K562 (cell line): Measurements from ENCODE around the gene BEST4. TPM values are rescaled to one million over a fixed set of nuclear protein-coding genes. Genes with fewer than 3 reads are reported as not detected.

Experiments used
- ATAC-seq: fragments of 200-7000 bp; cut with Tn5 transposase; 3 replicates; pipeline ENCODE4 v1.9.1; 2020; ENCODE audit warnings: moderate library complexity
- BruUV-seq: library from RNA; stranded (reverse); fragments of 400-500 nt; replicated peaks from 2 replicates; lab custom pipeline; 2021; lab: Mats Ljungman, UMichigan
- CTCF ChIA-PET: fragments of 300-600 bp; formaldehyde crosslinking; extraction: SDS; loops from one replicate; lab custom pipeline; 2021; ENCODE audit warnings: low intra/inter-chr PET ratio; lab: Yijun Ruan, JAX
- POLR2A ChIA-PET: fragments of 300-600, 350-650 bp; sonication (Branson Sonifier 250); formaldehyde crosslinking; extraction: SDS; loops from one replicate; lab custom pipeline; 2021; ENCODE audit warnings: antibody characterized with exemption, inconsistent platforms; lab: Yijun Ruan, JAX
- DNase-seq, 4 experiments: peaks; one replicate each; pipeline versions ENCODE4 v3.0.0 to v3.0.0-alpha.2; 2011 to 2018; ENCODE audit warnings: low spot score in 3 of 4, mixed read lengths in 3 of 4; ENCODE audit errors: extremely low read depth in 1 of 4
- FAIRE-seq: peaks from 2 replicates; lab custom pipeline; 2011; peaks lifted over from hg19 to GRCh38; lab: Jason Lieb, UNC
- H2AFZ ChIP-seq: 2 replicates; pipeline ENCODE4 v1.6.0; 2011; ENCODE audit warnings: low read depth, low read length, control low read depth, inconsistent platforms
- H3K27ac ChIP-seq: fragments of 200-600 bp; 3 replicates; pipeline ENCODE4 v1.8.0; 2011; ENCODE audit warnings: low read depth, mild to moderate bottlenecking, control low read depth, inconsistent platforms, low read length, moderate library complexity, mixed read lengths; ENCODE audit errors: extremely low read depth
- H3K27me3 ChIP-seq, 2 experiments: fragments of 300-600 bp in 1 of 2; 2 replicates in 1 of 2; 3 replicates in 1 of 2; pipeline versions ENCODE4 v1.6.0 to v1.8.0; 2011; ENCODE audit warnings: inconsistent platforms in 2 of 2, low read length in 2 of 2, mild to moderate bottlenecking in 1 of 2, mixed read lengths in 1 of 2, moderate library complexity in 1 of 2; ENCODE audit not compliant: control insufficient read depth in 2 of 2, insufficient read depth in 2 of 2
- H3K36me3 ChIP-seq: fragments of 300-600 bp; 3 replicates; pipeline ENCODE4 v1.8.0; 2011; ENCODE audit warnings: mild to moderate bottlenecking, low read length, inconsistent platforms; ENCODE audit not compliant: control insufficient read depth, insufficient read depth
- H3K4me1 ChIP-seq, 2 experiments: fragments of 200-600 bp in 1 of 2; replicated peaks in 1 of 2; 2 replicates in 1 of 2; 3 replicates in 1 of 2; pipeline versions ENCODE4 v1.5.1 to v1.8.0; 2011; ENCODE audit warnings: inconsistent platforms in 2 of 2, low read length in 2 of 2, mild to moderate bottlenecking in 1 of 2, mixed read lengths in 1 of 2, moderate library complexity in 1 of 2; ENCODE audit not compliant: control insufficient read depth in 2 of 2, insufficient read depth in 2 of 2
- H3K4me2 ChIP-seq: 2 replicates; pipeline ENCODE4 v1.6.1; 2011; ENCODE audit warnings: low read length, control low read depth, inconsistent platforms, mixed read lengths; ENCODE audit not compliant: insufficient read depth
- H3K4me3 ChIP-seq: fragments of 200-600 bp; sonication (generic), shearing (Covaris generic); 2 replicates; pipeline ENCODE4 v1.5.1; 2016; ENCODE audit warnings: control low read depth, inconsistent platforms
- H3K79me2 ChIP-seq: fragments of 200-600 bp; 3 replicates; pipeline ENCODE4 v1.8.0; 2011; ENCODE audit warnings: low read length, inconsistent platforms; ENCODE audit not compliant: control insufficient read depth, insufficient read depth
- H3K9ac ChIP-seq, 2 experiments: 2 replicates each; pipeline versions ENCODE4 v1.6.0 to v1.6.1; 2011; ENCODE audit warnings: low read depth in 2 of 2, low read length in 2 of 2, control low read depth in 1 of 2, inconsistent platforms in 1 of 2, mild to moderate bottlenecking in 1 of 2, mixed read lengths in 1 of 2; ENCODE audit not compliant: insufficient read depth in 1 of 2
- H3K9me1 ChIP-seq: one replicate; pipeline ENCODE4 v1.6.0; 2011; ENCODE audit warnings: inconsistent platforms, mild to moderate bottlenecking, low read length, moderate library complexity; ENCODE audit not compliant: control insufficient read depth, insufficient read depth
- H3K9me3 ChIP-seq: replicated peaks from 2 replicates; pipeline ENCODE4 v1.5.1; 2011; ENCODE audit warnings: low read depth, low read length, inconsistent platforms; ENCODE audit not compliant: control insufficient read depth, insufficient read depth
- H4K20me1 ChIP-seq: replicated peaks from 2 replicates; pipeline ENCODE4 v1.6.1; 2011; ENCODE audit warnings: low read length, inconsistent platforms, mixed read lengths; ENCODE audit not compliant: control insufficient read depth, insufficient read depth
- ARHGAP35 ChIP-seq: fragments of 450-650 bp; IDR thresholded peaks from 2 replicates; pipeline ENCODE4 v1.6.1; 2018; ENCODE audit not compliant: partially characterized antibody
- BCOR ChIP-seq: fragments of 450-650 bp; IDR thresholded peaks from 2 replicates; pipeline ENCODE4 v1.6.1; 2016
- ERF ChIP-seq: fragments of 450-650 bp; formaldehyde crosslinking; IDR thresholded peaks from 2 replicates; pipeline ENCODE4 v1.4.0; 2020; ENCODE audit warnings: mild to moderate bottlenecking, mixed read lengths
- KDM5B ChIP-seq: fragments of 200-600 bp; sonication (generic); IDR thresholded peaks from 2 replicates; pipeline ENCODE4 v1.6.1; 2012; ENCODE audit warnings: low read depth, mild to moderate bottlenecking, moderate library complexity, low read length, control low read depth, inconsistent platforms; ENCODE audit not compliant: insufficient replicate concordance
- OTX1 ChIP-seq: fragments of 450-650 bp; formaldehyde crosslinking; IDR thresholded peaks from 2 replicates; pipeline ENCODE4 v1.4.0; 2022; ENCODE audit warnings: mild to moderate bottlenecking
- POU5F1 ChIP-seq: fragments of 150-350 bp; IDR thresholded peaks from 2 replicates; pipeline ENCODE4 v1.6.1; 2014; ENCODE audit warnings: borderline replicate concordance, low read length, low read depth, mild to moderate bottlenecking; ENCODE audit not compliant: partially characterized antibody
- ZNF316 ChIP-seq: fragments of 450-650 bp; IDR thresholded peaks from 2 replicates; pipeline ENCODE4 v1.6.1; 2016
- ZNF57 ChIP-seq: fragments of 450-650 bp; formaldehyde crosslinking; IDR thresholded peaks from 2 replicates; pipeline ENCODE4 v1.4.0; 2020; ENCODE audit warnings: mild to moderate bottlenecking, moderate library complexity
- WGBS: fragments of 100-300 bp; shearing (Covaris generic); methylation state at CpG from one replicate; pipeline ENCODE4 v1.1.6; 2016; ENCODE audit warnings: low coverage, mixed read lengths; ENCODE audit not compliant: insufficient coverage; ENCODE audit errors: missing lambda C conversion rate; 5-methylcytosine and 5-hydroxymethylcytosine counted together
- in situ Hi-C: fragments of 300-500 bp; cut with MboI; formaldehyde crosslinking; loops from 4 replicates; pipeline ENCODE4 v1.15.0; 2018; ENCODE audit warnings: inconsistent platforms, mixed read lengths
- intact Hi-C: fragments of 100-400 bp; cut with micrococcal nuclease; formaldehyde crosslinking; loops from 2 replicates; pipeline ENCODE4 v1.14.2; 2022
- polyA plus RNA-seq, 8 experiments: library from polyadenylated mRNA; depleted of rRNA in 4 of 8; stranded (reverse) in 5 of 8; unstranded in 3 of 8; fragments of >200 nt; fragmentation: Nextera tagmentation in 2 of 8; fragmentation: Illumina TruSeq in 1 of 8; extraction: Ambion mirVana in 2 of 8; extraction: Trizol in 1 of 8; gene quantifications; 2 replicates each; pipeline versions ENCODE4 v1.2.1 to v1.2.3, GENCODE V29; 2011 to 2014; ENCODE audit warnings: inconsistent platforms in 1 of 8, missing spikeins in 1 of 8
- total RNA-seq, 7 experiments: library from RNA; depleted of rRNA in 6 of 7; stranded (reverse); fragments of >200 nt in 6 of 7; fragmentation: Illumina TruSeq in 2 of 7; extraction: Trizol in 2 of 7; gene quantifications; 2 replicates each; pipeline versions ENCODE4 v1.2.1 to v1.2.3, GENCODE V29; 2011 to 2021; ENCODE audit warnings: low replicate concordance in 1 of 7
- TF ChIP-seq, protein P1 (sequence below): fragments of 150-350 bp; conservative IDR thresholded peaks from 2 replicates; pipeline ENCODE4 v1.6.1; 2014; ENCODE audit warnings: low read length
- TF ChIP-seq, protein P2 (sequence below): IDR thresholded peaks from 2 replicates; pipeline ENCODE4 v1.6.1; 2011; ENCODE audit warnings: borderline replicate concordance, low read depth, mild to moderate bottlenecking, moderate library complexity, low read length; ENCODE audit not compliant: insufficient read depth, poor library complexity, severe bottlenecking

Gene BEST4
- total and polyA plus RNA-seq, 9 of the 15 experiments (the other 6 are each of a cell fraction or from before 2014, with no cell fraction given) = 0.07 to 0.11 TPM; not detected in 7

DNA sequence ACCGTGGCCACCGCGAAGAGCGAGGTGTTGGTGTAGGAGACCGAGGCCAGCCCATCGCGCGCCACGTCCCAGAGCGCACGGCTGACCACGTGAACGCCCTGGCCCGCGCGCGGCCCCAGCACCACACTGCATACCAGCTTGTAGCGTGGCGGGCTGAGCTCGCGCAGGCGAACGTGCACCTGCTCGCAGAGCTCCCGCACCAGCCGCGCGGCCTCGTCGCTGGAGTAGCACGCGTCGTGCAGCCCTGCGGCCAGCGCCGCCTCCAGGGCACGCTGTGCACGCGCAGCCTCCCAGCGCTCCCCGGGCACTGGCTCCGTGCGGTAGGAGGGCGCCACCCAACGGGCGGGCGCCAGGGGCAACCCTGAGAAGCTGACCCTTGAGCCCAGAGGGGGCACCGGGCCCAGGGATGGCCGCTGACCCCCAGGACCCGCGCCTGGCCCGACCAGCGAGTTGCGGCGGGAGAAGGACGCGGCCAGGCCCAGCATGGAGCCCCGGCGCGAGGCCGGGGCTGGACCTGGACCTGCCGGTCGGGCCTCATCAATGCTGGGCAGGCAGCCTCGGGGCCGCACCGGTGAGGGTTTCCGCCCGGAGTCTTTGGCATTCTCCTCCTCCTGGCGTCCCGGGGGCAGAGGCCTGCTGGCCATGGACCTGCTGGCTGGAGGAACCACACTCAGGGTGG is 18.2 kb upstream of the BEST4 start (continued):
- TF ChIP-seq, protein P1, sequence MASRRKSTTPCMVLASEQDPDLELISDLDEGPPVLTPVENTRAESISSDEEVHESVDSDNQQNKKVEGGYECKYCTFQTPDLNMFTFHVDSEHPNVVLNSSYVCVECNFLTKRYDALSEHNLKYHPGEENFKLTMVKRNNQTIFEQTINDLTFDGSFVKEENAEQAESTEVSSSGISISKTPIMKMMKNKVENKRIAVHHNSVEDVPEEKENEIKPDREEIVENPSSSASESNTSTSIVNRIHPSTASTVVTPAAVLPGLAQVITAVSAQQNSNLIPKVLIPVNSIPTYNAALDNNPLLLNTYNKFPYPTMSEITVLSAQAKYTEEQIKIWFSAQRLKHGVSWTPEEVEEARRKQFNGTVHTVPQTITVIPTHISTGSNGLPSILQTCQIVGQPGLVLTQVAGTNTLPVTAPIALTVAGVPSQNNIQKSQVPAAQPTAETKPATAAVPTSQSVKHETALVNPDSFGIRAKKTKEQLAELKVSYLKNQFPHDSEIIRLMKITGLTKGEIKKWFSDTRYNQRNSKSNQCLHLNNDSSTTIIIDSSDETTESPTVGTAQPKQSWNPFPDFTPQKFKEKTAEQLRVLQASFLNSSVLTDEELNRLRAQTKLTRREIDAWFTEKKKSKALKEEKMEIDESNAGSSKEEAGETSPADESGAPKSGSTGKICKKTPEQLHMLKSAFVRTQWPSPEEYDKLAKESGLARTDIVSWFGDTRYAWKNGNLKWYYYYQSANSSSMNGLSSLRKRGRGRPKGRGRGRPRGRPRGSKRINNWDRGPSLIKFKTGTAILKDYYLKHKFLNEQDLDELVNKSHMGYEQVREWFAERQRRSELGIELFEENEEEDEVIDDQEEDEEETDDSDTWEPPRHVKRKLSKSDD = no peak
- TF ChIP-seq KDM5B (no peak), ZNF57 (CRISPR knock-in tag) (no peak), ARHGAP35 (no peak)

DNA sequence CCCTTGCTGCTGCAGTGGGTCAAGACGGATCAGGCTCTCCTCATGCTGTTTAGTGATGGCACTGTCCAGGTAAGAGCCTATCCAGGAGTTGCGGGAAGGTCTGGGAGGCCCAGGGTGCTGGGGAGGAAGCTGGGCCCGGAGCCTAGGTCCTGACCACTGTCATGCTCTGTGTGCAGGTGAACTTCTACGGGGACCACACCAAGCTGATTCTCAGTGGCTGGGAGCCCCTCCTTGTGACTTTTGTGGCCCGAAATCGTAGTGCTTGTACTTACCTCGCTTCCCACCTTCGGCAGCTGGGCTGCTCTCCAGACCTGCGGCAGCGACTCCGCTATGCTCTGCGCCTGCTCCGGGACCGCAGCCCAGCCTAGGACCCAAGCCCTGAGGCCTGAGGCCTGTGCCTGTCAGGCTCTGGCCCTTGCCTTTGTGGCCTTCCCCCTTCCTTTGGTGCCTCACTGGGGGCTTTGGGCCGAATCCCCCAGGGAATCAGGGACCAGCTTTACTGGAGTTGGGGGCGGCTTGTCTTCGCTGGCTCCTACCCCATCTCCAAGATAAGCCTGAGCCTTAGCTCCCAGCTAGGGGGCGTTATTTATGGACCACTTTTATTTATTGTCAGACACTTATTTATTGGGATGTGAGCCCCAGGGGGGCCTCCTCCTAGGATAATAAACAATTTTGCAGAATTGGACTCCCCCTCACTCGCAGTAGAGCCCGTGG is 17.5 kb upstream of the BEST4 start:
- Histone ChIP-seq H3K9me3 (no peaks in the 10 kb centered on the region), H2AFZ (no peak overlapping the region), H3K4me1 (peaks cover 57 to 84% of the 10 kb centered on the region in 2 experiments), H3K9ac (peak overlapping the region in 1 of 2 experiments; percentile 23; a peak in 2 of 4 replicates), H3K27ac (no peak overlapping the region), H3K4me2 (no peak overlapping the region), H3K27me3 (no peaks in the 10 kb centered on the region; a peak in 1 of 5 replicates), H3K4me3 (no peak overlapping the region), H3K79me2 (peaks cover 33% of the 10 kb centered on the region), H3K9me1 (peaks cover 5% of the 10 kb centered on the region), H3K36me3 (peaks cover 52% of the 10 kb centered on the region), H4K20me1 (no peaks in the 10 kb centered on the region)
- ATAC-seq = no peak
- in situ Hi-C loops (loop anchor here (10.0 kb wide), 1 partner anchor 689 kb away; the partner anchor contains the start of gene TESK2), intact Hi-C loops (loop anchor here (10.0 kb wide), 1 partner anchor 171 kb away; no protein-coding TSS in a partner anchor)
- 94% methylated on average over 19 of the region's 20 CpGs for WGBS
- TF ChIP-seq BCOR (no peak), ZNF316 (no peak), OTX1 (CRISPR knock-in tag) (no peak), ERF (CRISPR knock-in tag) (no peak), POU5F1 (no peak)
- TF ChIP-seq, protein P2, sequence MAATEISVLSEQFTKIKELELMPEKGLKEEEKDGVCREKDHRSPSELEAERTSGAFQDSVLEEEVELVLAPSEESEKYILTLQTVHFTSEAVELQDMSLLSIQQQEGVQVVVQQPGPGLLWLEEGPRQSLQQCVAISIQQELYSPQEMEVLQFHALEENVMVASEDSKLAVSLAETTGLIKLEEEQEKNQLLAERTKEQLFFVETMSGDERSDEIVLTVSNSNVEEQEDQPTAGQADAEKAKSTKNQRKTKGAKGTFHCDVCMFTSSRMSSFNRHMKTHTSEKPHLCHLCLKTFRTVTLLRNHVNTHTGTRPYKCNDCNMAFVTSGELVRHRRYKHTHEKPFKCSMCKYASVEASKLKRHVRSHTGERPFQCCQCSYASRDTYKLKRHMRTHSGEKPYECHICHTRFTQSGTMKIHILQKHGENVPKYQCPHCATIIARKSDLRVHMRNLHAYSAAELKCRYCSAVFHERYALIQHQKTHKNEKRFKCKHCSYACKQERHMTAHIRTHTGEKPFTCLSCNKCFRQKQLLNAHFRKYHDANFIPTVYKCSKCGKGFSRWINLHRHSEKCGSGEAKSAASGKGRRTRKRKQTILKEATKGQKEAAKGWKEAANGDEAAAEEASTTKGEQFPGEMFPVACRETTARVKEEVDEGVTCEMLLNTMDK = peak; percentile 51
- FAIRE-seq = no peak
- no TSS peak for BruUV-seq
- CTCF ChIA-PET = no interaction called here
- DNase-seq = no peak
- POLR2A ChIA-PET = interaction anchor here (0.9 to 16.9 kb wide), 6 partner anchors 8 to 84 kb away, joined by 3 to 594 read pairs (median 4); no protein-coding TSS in a partner anchor
